DMS53 (cell line): ENCODE results near the gene SP6.

Source experiments
- DNase-seq: peaks from one replicate; lab custom pipeline; 2025; lab: John Stamatoyannopoulos, UW

SP6 gene

GRCh38 chr17:47850692-47851573, at the start of gene SP6:
TSS of gene SP6 (minus strand) at chr17:47851163. CDS start at chr17:47848429, 2,734 bp downstream.
- DNase-seq, result peak; percentile 96

GRCh38 chr17:47899643-47900042, 48.7 kb upstream of the SP6 start:
- no peak for DNase-seq

- DNase-seq, result no peak
These were observed 47.3 kb upstream of the SP6 start for GRCh38 chr17:47898241-47898640.

DNA sequence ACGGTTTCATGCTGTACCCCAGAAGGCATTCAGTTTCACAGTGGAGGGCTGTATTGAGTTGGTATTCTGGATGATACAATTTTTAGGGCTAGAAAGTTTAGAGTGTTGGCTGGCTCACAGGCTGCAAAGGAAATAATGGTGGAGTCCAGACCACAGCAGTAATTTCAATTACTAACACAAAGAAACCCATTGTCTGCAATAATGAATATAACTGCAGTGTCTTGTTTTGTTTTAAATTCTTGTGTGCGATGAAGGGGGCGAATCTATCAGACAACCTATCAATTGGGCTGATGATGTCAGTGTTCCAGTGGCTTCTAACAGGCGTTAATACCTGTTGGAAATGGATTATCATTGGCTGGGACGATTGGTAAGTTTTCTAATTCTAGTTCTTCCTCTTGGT, 46.6 kb upstream of the SP6 start:
- DNase-seq, result no peak

GRCh38 chr17:47896672-47897490, 45.9 kb upstream of the SP6 start:
- DNase-seq, result no peak

DNA sequence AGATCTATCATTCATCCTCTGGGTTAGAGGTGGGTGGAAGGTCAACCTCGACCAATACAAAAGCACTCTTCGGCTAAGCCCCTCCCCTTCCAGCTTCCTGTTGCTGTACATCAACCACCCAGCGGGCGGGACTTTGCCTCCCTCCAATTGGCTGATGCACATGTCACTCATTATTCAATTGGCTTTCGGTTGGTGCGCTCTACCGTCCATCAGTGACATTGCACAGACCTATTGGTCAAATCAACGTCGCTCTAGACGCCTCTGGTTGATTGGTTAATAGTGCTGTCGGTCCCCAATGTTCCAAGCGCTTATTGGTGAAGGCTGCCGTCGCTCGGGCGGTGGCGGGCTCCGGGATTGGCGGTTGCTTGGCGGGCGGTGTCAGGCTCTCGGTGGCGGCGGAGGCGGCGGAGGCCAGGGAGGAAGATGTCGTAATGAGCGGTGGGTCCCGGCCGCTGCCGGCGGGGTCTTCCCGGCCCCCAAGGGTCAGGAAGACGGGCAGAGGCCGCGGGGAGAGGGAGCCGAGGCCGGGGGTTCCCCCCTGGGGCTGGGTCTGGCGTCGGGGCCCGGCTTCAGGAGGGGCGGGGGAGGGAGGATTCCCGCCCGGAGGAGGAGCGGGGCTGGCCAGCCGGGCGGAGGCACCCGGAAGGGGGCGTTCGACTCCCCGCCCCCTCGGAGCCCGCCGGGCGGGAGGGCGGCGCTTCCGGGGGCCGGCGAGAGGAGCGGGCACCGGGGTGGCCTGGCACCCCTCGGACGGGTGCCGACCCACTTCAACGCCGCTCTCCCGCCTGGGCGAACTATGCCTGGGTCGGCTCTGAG, 45.1 kb upstream of the SP6 start, which contains the start of gene SP2:
SP2 (plus strand) TSS at position 381 of the 816 bp plus-strand sequence; CDS start at position 432, 51 bp downstream.
- peak; percentile 100 for DNase-seq

DNA sequence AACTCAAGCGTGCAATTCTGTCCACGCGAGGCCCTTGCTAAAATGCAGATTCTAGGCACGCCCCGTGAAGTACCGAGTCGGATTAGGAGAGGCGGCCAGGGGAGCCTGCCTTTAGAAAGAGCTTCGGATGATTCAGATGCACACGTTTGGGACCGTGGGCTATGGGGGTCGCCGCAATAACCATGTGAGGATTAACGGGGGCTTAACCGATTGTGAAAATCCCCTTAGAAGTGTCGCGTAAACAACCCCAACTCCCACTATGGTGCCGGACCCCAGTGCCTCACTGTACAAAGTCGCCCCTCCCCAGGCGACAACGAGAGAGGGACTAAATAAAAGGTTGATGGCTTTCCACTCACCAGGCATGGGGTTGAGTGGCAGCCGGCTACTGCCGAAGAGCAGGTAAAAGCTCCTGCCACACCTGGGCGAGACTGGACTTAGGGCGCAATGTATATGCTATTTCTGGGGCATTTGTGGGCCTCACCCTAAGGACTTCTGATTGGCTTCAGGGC, 44.4 kb upstream of the SP6 start:
- peak; percentile 66 for DNase-seq

GRCh38 chr17:47894498-47895346, 43.8 kb upstream of the SP6 start:
- no peak for DNase-seq

GRCh38 chr17:47891545-47892088, 40.7 kb upstream of the SP6 start:
- no peak for DNase-seq

DNA sequence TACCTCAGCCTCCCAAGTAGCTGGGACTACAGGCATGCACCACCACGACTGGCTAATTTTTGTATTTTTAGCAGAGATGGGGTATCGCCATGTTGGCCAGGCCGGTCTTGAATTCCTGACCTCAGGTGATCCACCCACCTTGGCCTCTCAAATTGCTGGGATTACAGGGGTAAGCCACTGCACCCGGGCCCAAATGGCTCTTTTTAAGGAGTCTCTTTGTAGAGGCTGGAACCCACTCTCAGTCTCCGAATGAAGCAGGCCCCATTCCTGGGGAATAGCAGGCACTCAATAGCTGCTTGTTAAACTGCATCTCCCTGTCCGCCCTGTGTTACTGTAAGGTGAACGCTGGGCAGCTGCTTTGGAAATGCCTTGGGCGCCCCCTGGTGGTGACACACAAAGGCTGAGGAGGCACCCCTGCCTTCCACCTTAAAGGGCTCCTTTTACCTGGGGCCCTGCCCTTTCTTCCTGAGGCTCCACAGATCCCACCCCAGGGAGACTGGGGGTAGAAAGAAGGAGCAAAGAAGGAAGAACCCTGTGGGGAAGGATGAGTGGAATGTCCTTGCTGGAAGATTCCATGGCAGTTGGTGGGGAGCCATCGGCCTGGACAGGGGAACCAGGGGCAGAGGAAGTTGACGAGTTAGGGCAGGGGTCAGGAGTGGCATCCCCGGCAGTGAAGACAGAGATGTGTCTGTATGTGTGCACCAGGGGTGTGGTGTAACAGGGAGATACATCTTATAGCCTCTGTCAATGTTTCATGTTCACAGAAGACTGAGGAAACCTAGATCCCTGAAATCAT, 39.0 kb upstream of the SP6 start:
- DNase-seq, result peak; percentile 95

- no peak for DNase-seq
These were observed 37.3 kb upstream of the SP6 start for GRCh38 chr17:47888293-47888692.

GRCh38 chr17:47884905-47885730, 34.2 kb upstream of the SP6 start:
- no peak for DNase-seq

DNA sequence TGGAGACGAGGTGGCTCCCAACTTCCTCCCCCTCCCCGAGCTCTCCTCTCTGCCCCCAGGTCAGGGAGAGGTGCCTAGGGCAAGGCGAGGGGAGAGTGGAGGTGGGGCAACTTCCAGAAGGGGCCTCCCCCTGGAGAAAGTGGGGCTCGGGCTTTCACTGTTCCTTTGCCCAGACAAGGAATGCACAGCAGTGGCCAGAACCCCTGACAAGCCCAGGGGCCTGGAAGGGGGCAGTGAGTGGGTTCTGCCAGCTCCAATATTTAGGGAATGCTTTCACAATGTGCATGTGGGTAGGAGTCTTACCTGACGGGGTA, 33.4 kb upstream of the SP6 start:
- DNase-seq, result no peak

- DNase-seq, result no peak
These were observed 32.8 kb upstream of the SP6 start for GRCh38 chr17:47883589-47884426.

GRCh38 chr17:47882695-47883588, 32.0 kb upstream of the SP6 start:
- DNase-seq, result no peak

DNA sequence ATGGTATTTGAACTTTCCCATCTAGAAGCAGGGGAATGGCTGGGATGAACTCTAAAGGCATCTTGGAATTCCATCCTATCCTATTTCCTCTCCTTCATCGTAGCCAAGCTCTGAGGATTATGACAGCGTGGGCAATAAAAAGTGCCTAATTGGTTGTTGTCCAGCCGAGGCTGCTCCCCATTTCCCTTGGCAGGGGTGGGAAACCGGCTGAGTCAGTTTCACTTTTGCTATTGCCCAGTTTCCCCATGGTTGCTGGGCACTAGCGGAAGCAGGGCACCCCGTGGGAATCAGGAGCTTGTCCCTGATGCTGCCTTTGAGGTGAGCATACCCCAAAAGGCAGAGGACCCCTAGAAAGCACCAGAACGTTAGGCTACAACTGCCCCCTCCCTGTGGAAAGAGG, 31.3 kb upstream of the SP6 start:
- DNase-seq, result no peak
